ENCODE data around the gene ERCC6L2.

DNA sequence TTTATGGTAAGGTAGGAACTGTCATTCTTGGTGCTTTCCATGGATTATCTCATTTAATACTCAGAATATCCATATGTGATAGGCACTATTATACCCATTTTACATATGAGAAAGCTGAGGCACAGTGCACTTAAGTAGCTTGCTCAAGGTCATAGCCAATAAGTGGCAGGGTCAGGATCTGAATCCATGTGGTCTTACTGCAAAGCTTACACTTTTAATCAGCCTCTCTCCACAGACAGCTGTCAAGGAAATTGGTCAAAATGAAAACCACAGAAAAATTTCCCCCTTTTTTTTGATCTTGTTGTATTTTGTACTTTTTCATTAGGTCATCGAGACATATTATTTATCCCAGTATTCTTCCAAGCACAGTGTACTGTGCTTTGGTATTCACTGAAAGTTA, 78.5 kb downstream of the ERCC6L2 start:
- no peak for TF ChIP-seq ZFP30 (CRISPR knock-in tag; IDR thresholded peaks at IDR 0.05)
- TF ChIP-seq ARNTL (CRISPR knock-in tag; IDR thresholded peaks at IDR 0.05; ENCODE audit: borderline replicate concordance, low read depth), result no peak
- TF ChIP-seq TOX (CRISPR knock-in tag; IDR thresholded peaks at IDR 0.05; ENCODE audit: borderline replicate concordance), result no peak
- no peak for TF ChIP-seq ESRRG (CRISPR knock-in tag; IDR thresholded peaks at IDR 0.05)
- no peak for TF ChIP-seq ZFP3 (CRISPR knock-in tag; IDR thresholded peaks at IDR 0.05)
- no peak for TF ChIP-seq OSR1 (CRISPR knock-in tag; IDR thresholded peaks at IDR 0.05)
- TF ChIP-seq PPARA (CRISPR knock-in tag; IDR thresholded peaks at IDR 0.05; ENCODE audit: borderline replicate concordance), result no peak
- TF ChIP-seq, protein P1, sequence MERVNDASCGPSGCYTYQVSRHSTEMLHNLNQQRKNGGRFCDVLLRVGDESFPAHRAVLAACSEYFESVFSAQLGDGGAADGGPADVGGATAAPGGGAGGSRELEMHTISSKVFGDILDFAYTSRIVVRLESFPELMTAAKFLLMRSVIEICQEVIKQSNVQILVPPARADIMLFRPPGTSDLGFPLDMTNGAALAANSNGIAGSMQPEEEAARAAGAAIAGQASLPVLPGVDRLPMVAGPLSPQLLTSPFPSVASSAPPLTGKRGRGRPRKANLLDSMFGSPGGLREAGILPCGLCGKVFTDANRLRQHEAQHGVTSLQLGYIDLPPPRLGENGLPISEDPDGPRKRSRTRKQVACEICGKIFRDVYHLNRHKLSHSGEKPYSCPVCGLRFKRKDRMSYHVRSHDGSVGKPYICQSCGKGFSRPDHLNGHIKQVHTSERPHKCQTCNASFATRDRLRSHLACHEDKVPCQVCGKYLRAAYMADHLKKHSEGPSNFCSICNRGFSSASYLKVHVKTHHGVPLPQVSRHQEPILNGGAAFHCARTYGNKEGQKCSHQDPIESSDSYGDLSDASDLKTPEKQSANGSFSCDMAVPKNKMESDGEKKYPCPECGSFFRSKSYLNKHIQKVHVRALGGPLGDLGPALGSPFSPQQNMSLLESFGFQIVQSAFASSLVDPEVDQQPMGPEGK (CRISPR knock-in tag; IDR thresholded peaks at IDR 0.05; ENCODE audit: borderline replicate concordance), result no peak
- no peak for TF ChIP-seq BACH2 (CRISPR knock-in tag; IDR thresholded peaks at IDR 0.05; ENCODE audit: borderline replicate concordance)
- TF ChIP-seq, protein P2, sequence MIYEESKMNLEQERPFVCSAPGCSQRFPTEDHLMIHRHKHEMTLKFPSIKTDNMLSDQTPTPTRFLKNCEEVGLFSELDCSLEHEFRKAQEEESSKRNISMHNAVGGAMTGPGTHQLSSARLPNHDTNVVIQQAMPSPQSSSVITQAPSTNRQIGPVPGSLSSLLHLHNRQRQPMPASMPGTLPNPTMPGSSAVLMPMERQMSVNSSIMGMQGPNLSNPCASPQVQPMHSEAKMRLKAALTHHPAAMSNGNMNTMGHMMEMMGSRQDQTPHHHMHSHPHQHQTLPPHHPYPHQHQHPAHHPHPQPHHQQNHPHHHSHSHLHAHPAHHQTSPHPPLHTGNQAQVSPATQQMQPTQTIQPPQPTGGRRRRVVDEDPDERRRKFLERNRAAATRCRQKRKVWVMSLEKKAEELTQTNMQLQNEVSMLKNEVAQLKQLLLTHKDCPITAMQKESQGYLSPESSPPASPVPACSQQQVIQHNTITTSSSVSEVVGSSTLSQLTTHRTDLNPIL (CRISPR knock-in tag; IDR thresholded peaks at IDR 0.05; ENCODE audit: low read depth), result no peak
- TF ChIP-seq ZNF70 (CRISPR knock-in tag; IDR thresholded peaks at IDR 0.05), result no peak
- TF ChIP-seq ZC3H10 (CRISPR knock-in tag; IDR thresholded peaks at IDR 0.05), result no peak
